ENCODE results near the gene APOL1. TPM values are rescaled to one million over a fixed set of nuclear protein-coding genes. Genes with fewer than 3 reads are reported as not detected.

Gene APOL1
- total and polyA plus RNA-seq, 9 of the 15 experiments (the other 6 are each of a cell fraction or from before 2014, with no cell fraction given) = 2.5 to 9.7 (median 5.6) TPM

GRCh38 chr22:36294801-36295200 is 41.9 kb downstream of the APOL1 start:
- no peaks in the 10 kb centered on the region for H3K9me1 ChIP-seq (ENCODE audit: control insufficient read depth, insufficient read depth, low read length)
- DNase-seq (ENCODE audit: extremely low read depth in 1 of 4, low spot score in 3 of 4) (no peak), FAIRE-seq (no peak), ATAC-seq (no peak)
- H3K79me2 ChIP-seq (ENCODE audit: control insufficient read depth, insufficient read depth, low read length) = no peaks in the 10 kb centered on the region
- peaks cover 80% of the 10 kb centered on the region; the same call in 2 of the 3 replicates for H3K36me3 ChIP-seq (ENCODE audit: control insufficient read depth, insufficient read depth, low read length)
- no peak overlapping the region for H3K4me2 ChIP-seq (ENCODE audit: insufficient read depth, low read length)
- H3K27ac ChIP-seq (ENCODE audit: extremely low read depth, low read depth, low read length) = no peak overlapping the region
- POLR2A ChIA-PET = no interaction called here
- no peak overlapping the region for H3K4me3 ChIP-seq
- H3K9ac ChIP-seq (ENCODE audit: insufficient read depth in 1 of 2, low read depth in 2 of 2, low read length in 2 of 2) = no peak overlapping the region
- H2AFZ ChIP-seq (ENCODE audit: low read depth, low read length) = no peak overlapping the region
- no peaks in the 10 kb centered on the region for H3K27me3 ChIP-seq (ENCODE audit: control insufficient read depth in 2 of 2, insufficient read depth in 2 of 2, low read length in 2 of 2)
- WGBS (ENCODE audit: insufficient coverage, low coverage, missing lambda C conversion rate) = 91% methylated on average over 9 of the region's 11 CpGs
- in situ Hi-C loops (cut with MboI) (loop anchor here (5.0 kb wide), 1 partner anchor 172 kb away; no protein-coding TSS in a partner anchor), intact Hi-C loops (cut with micrococcal nuclease) (no loop called here)
- CTCF ChIA-PET (ENCODE audit: low intra/inter-chr PET ratio) = no interaction called here
- peaks cover 0 to 8% of the 10 kb centered on the region in 2 experiments; a peak in 1 of 5 replicates for H3K4me1 ChIP-seq (replicated peaks in 1 of 2; ENCODE audit: control insufficient read depth in 2 of 2, insufficient read depth in 2 of 2, low read length in 2 of 2)
- no TSS peak for BruUV-seq (replicated peaks)
- H3K9me3 ChIP-seq (replicated peaks; ENCODE audit: control insufficient read depth, insufficient read depth, low read depth, low read length) = no peaks in the 10 kb centered on the region
- TF ChIP-seq ZNF140 (CRISPR knock-in tag; IDR thresholded peaks at IDR 0.05) (no peak), ZNF589 (CRISPR knock-in tag; IDR thresholded peaks at IDR 0.05; ENCODE audit: low read depth) (no peak), KDM5B (IDR thresholded peaks at IDR 0.05; ENCODE audit: insufficient replicate concordance, low read depth, low read length) (no peak), RAD51 (IDR thresholded peaks at IDR 0.05; ENCODE audit: borderline replicate concordance, low read depth) (no peak), ZNF324 (CRISPR knock-in tag; IDR thresholded peaks at IDR 0.05) (no peak), BACH1 (tag; IDR thresholded peaks at IDR 0.05) (no peak), POLR2A (conservative IDR thresholded peaks at IDR 0.05) (no peak), RB1 (IDR thresholded peaks at IDR 0.05; ENCODE audit: low read depth) (no peak), MECOM (CRISPR knock-in tag; IDR thresholded peaks at IDR 0.05) (no peak), NFIX (CRISPR knock-in tag; IDR thresholded peaks at IDR 0.05; ENCODE audit: low read depth) (no peak), SMARCE1 (IDR thresholded peaks at IDR 0.05) (no peak)
- TF ChIP-seq, protein P1, sequence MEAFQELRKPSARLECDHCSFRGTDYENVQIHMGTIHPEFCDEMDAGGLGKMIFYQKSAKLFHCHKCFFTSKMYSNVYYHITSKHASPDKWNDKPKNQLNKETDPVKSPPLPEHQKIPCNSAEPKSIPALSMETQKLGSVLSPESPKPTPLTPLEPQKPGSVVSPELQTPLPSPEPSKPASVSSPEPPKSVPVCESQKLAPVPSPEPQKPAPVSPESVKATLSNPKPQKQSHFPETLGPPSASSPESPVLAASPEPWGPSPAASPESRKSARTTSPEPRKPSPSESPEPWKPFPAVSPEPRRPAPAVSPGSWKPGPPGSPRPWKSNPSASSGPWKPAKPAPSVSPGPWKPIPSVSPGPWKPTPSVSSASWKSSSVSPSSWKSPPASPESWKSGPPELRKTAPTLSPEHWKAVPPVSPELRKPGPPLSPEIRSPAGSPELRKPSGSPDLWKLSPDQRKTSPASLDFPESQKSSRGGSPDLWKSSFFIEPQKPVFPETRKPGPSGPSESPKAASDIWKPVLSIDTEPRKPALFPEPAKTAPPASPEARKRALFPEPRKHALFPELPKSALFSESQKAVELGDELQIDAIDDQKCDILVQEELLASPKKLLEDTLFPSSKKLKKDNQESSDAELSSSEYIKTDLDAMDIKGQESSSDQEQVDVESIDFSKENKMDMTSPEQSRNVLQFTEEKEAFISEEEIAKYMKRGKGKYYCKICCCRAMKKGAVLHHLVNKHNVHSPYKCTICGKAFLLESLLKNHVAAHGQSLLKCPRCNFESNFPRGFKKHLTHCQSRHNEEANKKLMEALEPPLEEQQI (IDR thresholded peaks at IDR 0.05) = no peak
- TF ChIP-seq, protein P2, sequence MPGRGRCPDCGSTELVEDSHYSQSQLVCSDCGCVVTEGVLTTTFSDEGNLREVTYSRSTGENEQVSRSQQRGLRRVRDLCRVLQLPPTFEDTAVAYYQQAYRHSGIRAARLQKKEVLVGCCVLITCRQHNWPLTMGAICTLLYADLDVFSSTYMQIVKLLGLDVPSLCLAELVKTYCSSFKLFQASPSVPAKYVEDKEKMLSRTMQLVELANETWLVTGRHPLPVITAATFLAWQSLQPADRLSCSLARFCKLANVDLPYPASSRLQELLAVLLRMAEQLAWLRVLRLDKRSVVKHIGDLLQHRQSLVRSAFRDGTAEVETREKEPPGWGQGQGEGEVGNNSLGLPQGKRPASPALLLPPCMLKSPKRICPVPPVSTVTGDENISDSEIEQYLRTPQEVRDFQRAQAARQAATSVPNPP (IDR thresholded peaks at IDR 0.05; ENCODE audit: borderline replicate concordance, insufficient read depth, insufficient read length) = no peak
- no peaks in the 10 kb centered on the region for H4K20me1 ChIP-seq (replicated peaks; ENCODE audit: control insufficient read depth, insufficient read depth, low read length)

All from K562 (cell line).